ENCODE results near the gene INPPL1. TPM values are rescaled to one million over a fixed set of nuclear protein-coding genes. Genes with fewer than 3 reads are reported as not detected.
"Not testable (repeated sequence)": the region's sequence is repeated elsewhere in the genome, so short reads cannot be mapped to it uniquely, and the experiment has no call there.

The INPPL1 gene
- total RNA-seq, 1 donor from 2014 or later = 144 TPM

GRCh38 chr11:72195518-72196270 lies 28.9 kb upstream of the INPPL1 start:
- no peak overlapping the region for H3K27ac Mint-ChIP-seq
- H3K27me3 Mint-ChIP-seq = no peaks in the 10 kb centered on the region
- H3K9me3 Mint-ChIP-seq = no peaks in the 10 kb centered on the region
- no peak for DNase-seq
- intact Hi-C loops (cut with micrococcal nuclease) = no loop called here
- no peaks in the 10 kb centered on the region for H3K4me1 Mint-ChIP-seq
- no peak overlapping the region for H3K4me3 Mint-ChIP-seq
- H3K36me3 Mint-ChIP-seq (ENCODE audit: low read depth) = no peaks in the 10 kb centered on the region

GRCh38 chr11:72201445-72201844 lies 23.1 kb upstream of the INPPL1 start:
- DNase-seq; H3K9me3 Mint-ChIP-seq; H3K27ac Mint-ChIP-seq; H3K4me3 Mint-ChIP-seq; H3K36me3 Mint-ChIP-seq (ENCODE audit: low read depth); H3K4me1 Mint-ChIP-seq; H3K27me3 Mint-ChIP-seq; intact Hi-C loops (cut with micrococcal nuclease): not testable (repeated sequence)

- intact Hi-C loops (cut with micrococcal nuclease) = no loop called here
- H3K27ac Mint-ChIP-seq = no peak overlapping the region
- no peak overlapping the region for H3K4me3 Mint-ChIP-seq
- H3K9me3 Mint-ChIP-seq = no peaks in the 10 kb centered on the region
- H3K27me3 Mint-ChIP-seq = no peaks in the 10 kb centered on the region
- H3K4me1 Mint-ChIP-seq = peaks cover 5% of the 10 kb centered on the region
- H3K36me3 Mint-ChIP-seq (ENCODE audit: low read depth) = no peaks in the 10 kb centered on the region
- no peak for DNase-seq
These were observed 22.0 kb upstream of the INPPL1 start for GRCh38 chr11:72202571-72202970.

GRCh38 chr11:72203163-72203562 lies 21.4 kb upstream of the INPPL1 start:
- H3K4me1 Mint-ChIP-seq = peaks cover 5% of the 10 kb centered on the region
- no peaks in the 10 kb centered on the region for H3K36me3 Mint-ChIP-seq (ENCODE audit: low read depth)
- intact Hi-C loops (cut with micrococcal nuclease) = no loop called here

GRCh38 chr11:72204886-72205285 lies 19.7 kb upstream of the INPPL1 start:
- Mint-ChIP-seq H3K36me3 (ENCODE audit: low read depth) (no peaks in the 10 kb centered on the region), H3K9me3 (peaks cover 10% of the 10 kb centered on the region), H3K27me3 (peaks cover 6% of the 10 kb centered on the region), H3K4me1 (peaks cover 5% of the 10 kb centered on the region), H3K27ac (no peak overlapping the region), H3K4me3 (no peak overlapping the region)
- DNase-seq = no peak
- intact Hi-C loops (cut with micrococcal nuclease) = no loop called here

More at GRCh38 chr11:72203163-72203562, 21.4 kb upstream of the INPPL1 start:
- no peak for DNase-seq
- H3K9me3 Mint-ChIP-seq = no peaks in the 10 kb centered on the region
- H3K27me3 Mint-ChIP-seq = no peaks in the 10 kb centered on the region
- no peak overlapping the region for H3K27ac Mint-ChIP-seq
- no peak overlapping the region for H3K4me3 Mint-ChIP-seq

GRCh38 chr11:72206794-72207193 lies 17.8 kb upstream of the INPPL1 start:
- DNase-seq; H3K4me3 Mint-ChIP-seq; H3K27ac Mint-ChIP-seq; H3K4me1 Mint-ChIP-seq; H3K36me3 Mint-ChIP-seq (ENCODE audit: low read depth); intact Hi-C loops (cut with micrococcal nuclease): not testable (repeated sequence)
- H3K27me3 Mint-ChIP-seq = peaks cover 12% of the 10 kb centered on the region
- peaks cover 15% of the 10 kb centered on the region for H3K9me3 Mint-ChIP-seq

GRCh38 chr11:72208281-72208680 lies 16.3 kb upstream of the INPPL1 start:
- peaks cover under 1% of the 10 kb centered on the region for H3K4me1 Mint-ChIP-seq
- no peak for DNase-seq
- H3K27me3 Mint-ChIP-seq = peaks cover 22% of the 10 kb centered on the region
- H3K36me3 Mint-ChIP-seq (ENCODE audit: low read depth) = no peaks in the 10 kb centered on the region
- peaks cover 15% of the 10 kb centered on the region for H3K9me3 Mint-ChIP-seq
- no peak overlapping the region for H3K4me3 Mint-ChIP-seq
- H3K27ac Mint-ChIP-seq = no peak overlapping the region
- intact Hi-C loops (cut with micrococcal nuclease) = no loop called here

- H3K4me1 Mint-ChIP-seq = no peaks in the 10 kb centered on the region
- no peaks in the 10 kb centered on the region for H3K36me3 Mint-ChIP-seq (ENCODE audit: low read depth)
- H3K27ac Mint-ChIP-seq = no peak overlapping the region
- no peak for DNase-seq
- H3K4me3 Mint-ChIP-seq = no peak overlapping the region
- H3K9me3 Mint-ChIP-seq = peaks cover 15% of the 10 kb centered on the region
- intact Hi-C loops (cut with micrococcal nuclease) = no loop called here
- peaks cover 24% of the 10 kb centered on the region for H3K27me3 Mint-ChIP-seq
These were observed 15.5 kb upstream of the INPPL1 start for GRCh38 chr11:72209101-72209500.

GRCh38 chr11:72216638-72217037 lies 7.9 kb upstream of the INPPL1 start, which contains the start of gene FOLR2:
Gene FOLR2, plus strand, starts transcription at chr11:72216794. Its CDS starts 1,791 bp downstream, at chr11:72218585.
- no peak within 1 kb of the TSS for H3K27ac Mint-ChIP-seq

GRCh38 chr11:72217841-72218240 lies 6.7 kb upstream of the INPPL1 start:
- no peak for DNase-seq
- Mint-ChIP-seq H3K4me1 (peaks cover 12% of the 10 kb centered on the region), H3K4me3 (no peak overlapping the region), H3K9me3 (no peaks in the 10 kb centered on the region), H3K36me3 (ENCODE audit: low read depth) (no peaks in the 10 kb centered on the region), H3K27me3 (peaks cover 36% of the 10 kb centered on the region), H3K27ac (no peak overlapping the region)
- intact Hi-C loops (cut with micrococcal nuclease) = no loop called here

More at GRCh38 chr11:72216638-72217037, 7.9 kb upstream of the INPPL1 start, which contains the start of gene FOLR2:
- Mint-ChIP-seq H3K9me3 (no peaks in the 10 kb centered on the region), H3K4me1 (peaks cover 5% of the 10 kb centered on the region), H3K4me3 (no peak within 1 kb of the TSS), H3K36me3 (ENCODE audit: low read depth) (no peaks in the 10 kb centered on the region), H3K27me3 (peaks cover 44% of the 10 kb centered on the region)
- DNase-seq = no peak
- intact Hi-C loops (cut with micrococcal nuclease) = no loop called here

- Mint-ChIP-seq H3K36me3 (ENCODE audit: low read depth) (no peaks in the 10 kb centered on the region), H3K4me1 (peaks cover 14% of the 10 kb centered on the region), H3K9me3 (no peaks in the 10 kb centered on the region), H3K27ac (no peak overlapping the region), H3K4me3 (no peak overlapping the region), H3K27me3 (peaks cover 33% of the 10 kb centered on the region)
- intact Hi-C loops (cut with micrococcal nuclease) = no loop called here
- no peak for DNase-seq
These were observed 6.3 kb upstream of the INPPL1 start for GRCh38 chr11:72218251-72218745.

GRCh38 chr11:72220696-72221363 lies 3.7 kb upstream of the INPPL1 start:
- Mint-ChIP-seq H3K27me3 (peaks cover 21% of the 10 kb centered on the region), H3K27ac (no peak overlapping the region), H3K4me1 (peaks cover 23% of the 10 kb centered on the region), H3K4me3 (no peak overlapping the region), H3K36me3 (ENCODE audit: low read depth) (peaks cover 4% of the 10 kb centered on the region), H3K9me3 (no peaks in the 10 kb centered on the region)
- intact Hi-C loops (cut with micrococcal nuclease) = no loop called here
- DNase-seq = no peak

GRCh38 chr11:72221386-72222075 lies 3.0 kb upstream of the INPPL1 start:
- Mint-ChIP-seq H3K9me3 (no peaks in the 10 kb centered on the region), H3K27me3 (peaks cover 16% of the 10 kb centered on the region), H3K36me3 (ENCODE audit: low read depth) (peaks cover 6% of the 10 kb centered on the region), H3K4me3 (no peak overlapping the region), H3K4me1 (peaks cover 25% of the 10 kb centered on the region), H3K27ac (no peak overlapping the region)
- intact Hi-C loops (cut with micrococcal nuclease) = no loop called here
- no peak for DNase-seq
